Panc1 (cell line): ENCODE measurements around the gene INVS.

ENCODE experiments used
- CTCF ChIP-seq: fragments of 450-650 bp; IDR thresholded peaks from 2 replicates; pipeline ENCODE4 v1.5.1; 2017; ENCODE audit warnings: mild to moderate bottlenecking
- POLR2AphosphoS5 ChIP-seq: IDR thresholded peaks from 2 replicates; pipeline ENCODE4 v1.6.1; 2012; ENCODE audit warnings: mild to moderate bottlenecking, low read depth, low read length, moderate library complexity
- SIN3A ChIP-seq: IDR thresholded peaks from 2 replicates; pipeline ENCODE4 v1.6.1; 2012; ENCODE audit warnings: low read depth, mild to moderate bottlenecking, low read length, moderate library complexity, borderline replicate concordance; ENCODE audit not compliant: insufficient read depth
- TCF7L2 ChIP-seq: IDR thresholded peaks from 2 replicates; pipeline ENCODE4 v1.6.1; 2011; ENCODE audit warnings: mild to moderate bottlenecking, low read depth, low read length, inconsistent platforms
- TF ChIP-seq, protein P1 (sequence below), 2 experiments: IDR thresholded peaks; 2 replicates each; pipeline ENCODE4 v1.6.1; 2011 to 2012; ENCODE audit warnings: low read depth in 2 of 2, control low read depth in 1 of 2, low read length in 1 of 2, mild to moderate bottlenecking in 1 of 2, moderate library complexity in 1 of 2; ENCODE audit not compliant: insufficient read depth in 1 of 2

- TF ChIP-seq TCF7L2 (no peak), CTCF (no peak), SIN3A (no peak), POLR2AphosphoS5 (no peak)
- TF ChIP-seq, protein P1, sequence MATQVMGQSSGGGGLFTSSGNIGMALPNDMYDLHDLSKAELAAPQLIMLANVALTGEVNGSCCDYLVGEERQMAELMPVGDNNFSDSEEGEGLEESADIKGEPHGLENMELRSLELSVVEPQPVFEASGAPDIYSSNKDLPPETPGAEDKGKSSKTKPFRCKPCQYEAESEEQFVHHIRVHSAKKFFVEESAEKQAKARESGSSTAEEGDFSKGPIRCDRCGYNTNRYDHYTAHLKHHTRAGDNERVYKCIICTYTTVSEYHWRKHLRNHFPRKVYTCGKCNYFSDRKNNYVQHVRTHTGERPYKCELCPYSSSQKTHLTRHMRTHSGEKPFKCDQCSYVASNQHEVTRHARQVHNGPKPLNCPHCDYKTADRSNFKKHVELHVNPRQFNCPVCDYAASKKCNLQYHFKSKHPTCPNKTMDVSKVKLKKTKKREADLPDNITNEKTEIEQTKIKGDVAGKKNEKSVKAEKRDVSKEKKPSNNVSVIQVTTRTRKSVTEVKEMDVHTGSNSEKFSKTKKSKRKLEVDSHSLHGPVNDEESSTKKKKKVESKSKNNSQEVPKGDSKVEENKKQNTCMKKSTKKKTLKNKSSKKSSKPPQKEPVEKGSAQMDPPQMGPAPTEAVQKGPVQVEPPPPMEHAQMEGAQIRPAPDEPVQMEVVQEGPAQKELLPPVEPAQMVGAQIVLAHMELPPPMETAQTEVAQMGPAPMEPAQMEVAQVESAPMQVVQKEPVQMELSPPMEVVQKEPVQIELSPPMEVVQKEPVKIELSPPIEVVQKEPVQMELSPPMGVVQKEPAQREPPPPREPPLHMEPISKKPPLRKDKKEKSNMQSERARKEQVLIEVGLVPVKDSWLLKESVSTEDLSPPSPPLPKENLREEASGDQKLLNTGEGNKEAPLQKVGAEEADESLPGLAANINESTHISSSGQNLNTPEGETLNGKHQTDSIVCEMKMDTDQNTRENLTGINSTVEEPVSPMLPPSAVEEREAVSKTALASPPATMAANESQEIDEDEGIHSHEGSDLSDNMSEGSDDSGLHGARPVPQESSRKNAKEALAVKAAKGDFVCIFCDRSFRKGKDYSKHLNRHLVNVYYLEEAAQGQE (IDR thresholded peaks at IDR 0.05; ENCODE audit: insufficient read depth in 1 of 2, low read depth in 2 of 2, low read length in 1 of 2), result no peak
Measured at GRCh38 chr9:100317706-100318105, 218.7 kb downstream of the INVS start.
